ENCODE results near the gene CLMP.

The CLMP gene

DNA sequence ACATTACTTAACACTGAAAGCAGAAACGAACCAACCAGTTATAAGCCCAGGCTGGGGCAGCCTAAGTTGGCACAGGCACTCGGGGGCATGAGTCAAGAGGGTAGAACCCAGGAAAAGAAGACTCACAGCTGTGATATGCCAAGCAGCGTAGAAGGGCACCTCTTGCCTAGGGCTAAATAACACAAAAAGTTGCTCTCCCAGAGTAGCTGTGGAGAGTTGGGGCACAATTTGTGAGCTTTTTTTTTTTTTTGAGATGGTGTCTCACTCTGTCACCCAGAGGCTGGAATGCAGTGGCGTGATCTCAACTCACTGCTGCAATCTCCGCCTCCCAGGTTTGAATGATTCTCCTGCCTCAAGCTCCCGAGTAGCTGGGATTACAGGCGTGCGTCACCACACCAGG is 8.8 kb downstream of the CLMP start:
- no peak for TF ChIP-seq CEBPB (IDR thresholded peaks at IDR 0.05)
- TF ChIP-seq RAD21 (IDR thresholded peaks at IDR 0.05; ENCODE audit: low read depth): no peak
- TF ChIP-seq YY1 (IDR thresholded peaks at IDR 0.05; ENCODE audit: low read depth): no peak
- TF ChIP-seq CREB1 (IDR thresholded peaks at IDR 0.05; ENCODE audit: low read depth): no peak
- no peak for TF ChIP-seq NFIC (IDR thresholded peaks at IDR 0.05)
- TF ChIP-seq, protein P1, sequence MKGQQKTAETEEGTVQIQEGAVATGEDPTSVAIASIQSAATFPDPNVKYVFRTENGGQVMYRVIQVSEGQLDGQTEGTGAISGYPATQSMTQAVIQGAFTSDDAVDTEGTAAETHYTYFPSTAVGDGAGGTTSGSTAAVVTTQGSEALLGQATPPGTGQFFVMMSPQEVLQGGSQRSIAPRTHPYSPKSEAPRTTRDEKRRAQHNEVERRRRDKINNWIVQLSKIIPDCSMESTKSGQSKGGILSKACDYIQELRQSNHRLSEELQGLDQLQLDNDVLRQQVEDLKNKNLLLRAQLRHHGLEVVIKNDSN (IDR thresholded peaks at IDR 0.05): no peak
- no peak for TF ChIP-seq FOXM1 (IDR thresholded peaks at IDR 0.05; ENCODE audit: borderline replicate concordance, low read depth)
- no peak for TF ChIP-seq TEAD4 (IDR thresholded peaks at IDR 0.05)
- no peak for TF ChIP-seq EGR1 (IDR thresholded peaks at IDR 0.05)
- TF ChIP-seq, protein P2, sequence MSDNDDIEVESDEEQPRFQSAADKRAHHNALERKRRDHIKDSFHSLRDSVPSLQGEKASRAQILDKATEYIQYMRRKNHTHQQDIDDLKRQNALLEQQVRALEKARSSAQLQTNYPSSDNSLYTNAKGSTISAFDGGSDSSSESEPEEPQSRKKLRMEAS (IDR thresholded peaks at IDR 0.05): no peak
- no peak for TF ChIP-seq TCF12 (IDR thresholded peaks at IDR 0.05; ENCODE audit: low read depth)
- no peak for TF ChIP-seq ZBTB7A (IDR thresholded peaks at IDR 0.05; ENCODE audit: low read depth)
- TF ChIP-seq, protein P3, sequence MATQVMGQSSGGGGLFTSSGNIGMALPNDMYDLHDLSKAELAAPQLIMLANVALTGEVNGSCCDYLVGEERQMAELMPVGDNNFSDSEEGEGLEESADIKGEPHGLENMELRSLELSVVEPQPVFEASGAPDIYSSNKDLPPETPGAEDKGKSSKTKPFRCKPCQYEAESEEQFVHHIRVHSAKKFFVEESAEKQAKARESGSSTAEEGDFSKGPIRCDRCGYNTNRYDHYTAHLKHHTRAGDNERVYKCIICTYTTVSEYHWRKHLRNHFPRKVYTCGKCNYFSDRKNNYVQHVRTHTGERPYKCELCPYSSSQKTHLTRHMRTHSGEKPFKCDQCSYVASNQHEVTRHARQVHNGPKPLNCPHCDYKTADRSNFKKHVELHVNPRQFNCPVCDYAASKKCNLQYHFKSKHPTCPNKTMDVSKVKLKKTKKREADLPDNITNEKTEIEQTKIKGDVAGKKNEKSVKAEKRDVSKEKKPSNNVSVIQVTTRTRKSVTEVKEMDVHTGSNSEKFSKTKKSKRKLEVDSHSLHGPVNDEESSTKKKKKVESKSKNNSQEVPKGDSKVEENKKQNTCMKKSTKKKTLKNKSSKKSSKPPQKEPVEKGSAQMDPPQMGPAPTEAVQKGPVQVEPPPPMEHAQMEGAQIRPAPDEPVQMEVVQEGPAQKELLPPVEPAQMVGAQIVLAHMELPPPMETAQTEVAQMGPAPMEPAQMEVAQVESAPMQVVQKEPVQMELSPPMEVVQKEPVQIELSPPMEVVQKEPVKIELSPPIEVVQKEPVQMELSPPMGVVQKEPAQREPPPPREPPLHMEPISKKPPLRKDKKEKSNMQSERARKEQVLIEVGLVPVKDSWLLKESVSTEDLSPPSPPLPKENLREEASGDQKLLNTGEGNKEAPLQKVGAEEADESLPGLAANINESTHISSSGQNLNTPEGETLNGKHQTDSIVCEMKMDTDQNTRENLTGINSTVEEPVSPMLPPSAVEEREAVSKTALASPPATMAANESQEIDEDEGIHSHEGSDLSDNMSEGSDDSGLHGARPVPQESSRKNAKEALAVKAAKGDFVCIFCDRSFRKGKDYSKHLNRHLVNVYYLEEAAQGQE (IDR thresholded peaks at IDR 0.05; ENCODE audit: low read depth): no peak
- no peak for TF ChIP-seq TAF1 (IDR thresholded peaks at IDR 0.05; ENCODE audit: low read depth)
- TF ChIP-seq EP300 (IDR thresholded peaks at IDR 0.05; ENCODE audit: borderline replicate concordance): no peak

DNA sequence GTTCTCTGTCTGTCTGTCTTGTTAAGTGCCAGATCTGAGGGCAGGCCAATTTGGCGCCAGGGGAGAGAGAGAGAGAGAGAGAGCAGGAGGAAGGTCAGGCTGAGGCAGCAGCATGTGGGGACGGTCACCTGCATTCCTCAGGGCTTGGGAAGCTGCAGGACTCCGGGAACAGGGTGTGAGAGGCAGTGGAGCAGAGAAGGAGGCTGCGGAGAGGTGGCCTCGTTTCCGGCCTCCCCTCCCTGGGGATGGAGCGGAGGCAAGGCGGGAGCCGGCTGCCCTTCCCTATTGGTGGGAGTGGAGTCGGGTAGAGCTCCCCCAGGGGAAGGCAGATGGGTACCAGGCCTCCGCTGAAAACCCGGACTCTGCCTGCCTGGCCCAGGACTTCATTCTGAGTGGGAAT is 9.7 kb downstream of the CLMP start:
- no peak for TF ChIP-seq TCF12 (IDR thresholded peaks at IDR 0.05; ENCODE audit: low read depth)
- no peak for TF ChIP-seq YY1 (IDR thresholded peaks at IDR 0.05; ENCODE audit: low read depth)
- TF ChIP-seq, protein P3 (IDR thresholded peaks at IDR 0.05; ENCODE audit: low read depth): no peak
- TF ChIP-seq TEAD4 (IDR thresholded peaks at IDR 0.05): no peak

DNA sequence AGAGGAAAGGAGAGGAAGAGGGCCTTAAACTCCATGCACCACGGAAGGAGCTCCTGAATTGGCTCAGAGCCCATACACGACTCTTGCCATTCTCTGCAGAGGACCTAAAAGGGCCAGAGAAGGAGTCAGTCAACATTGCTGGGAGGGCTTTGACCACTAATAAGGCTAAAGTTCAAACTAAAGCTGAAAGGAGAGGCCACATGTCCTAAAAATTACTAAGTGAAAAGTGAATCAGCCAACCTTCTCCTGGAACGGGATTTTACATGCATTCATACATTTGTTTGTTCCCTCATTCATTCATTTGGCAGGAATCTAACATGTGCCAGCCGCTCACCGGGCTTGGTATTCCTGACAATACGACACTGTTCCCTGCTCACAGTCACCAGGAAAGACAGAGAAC is 10.5 kb downstream of the CLMP start:
- TF ChIP-seq ZBTB7A (IDR thresholded peaks at IDR 0.05; ENCODE audit: low read depth) (no peak), EP300 (IDR thresholded peaks at IDR 0.05; ENCODE audit: borderline replicate concordance) (no peak), RAD21 (IDR thresholded peaks at IDR 0.05; ENCODE audit: low read depth) (no peak), TEAD4 (IDR thresholded peaks at IDR 0.05) (no peak), CEBPB (IDR thresholded peaks at IDR 0.05) (no peak), TCF12 (IDR thresholded peaks at IDR 0.05; ENCODE audit: low read depth) (no peak), YY1 (IDR thresholded peaks at IDR 0.05; ENCODE audit: low read depth) (no peak), EGR1 (IDR thresholded peaks at IDR 0.05) (no peak)
- TF ChIP-seq, protein P2 (IDR thresholded peaks at IDR 0.05): no peak
- TF ChIP-seq, protein P1 (IDR thresholded peaks at IDR 0.05): no peak

DNA sequence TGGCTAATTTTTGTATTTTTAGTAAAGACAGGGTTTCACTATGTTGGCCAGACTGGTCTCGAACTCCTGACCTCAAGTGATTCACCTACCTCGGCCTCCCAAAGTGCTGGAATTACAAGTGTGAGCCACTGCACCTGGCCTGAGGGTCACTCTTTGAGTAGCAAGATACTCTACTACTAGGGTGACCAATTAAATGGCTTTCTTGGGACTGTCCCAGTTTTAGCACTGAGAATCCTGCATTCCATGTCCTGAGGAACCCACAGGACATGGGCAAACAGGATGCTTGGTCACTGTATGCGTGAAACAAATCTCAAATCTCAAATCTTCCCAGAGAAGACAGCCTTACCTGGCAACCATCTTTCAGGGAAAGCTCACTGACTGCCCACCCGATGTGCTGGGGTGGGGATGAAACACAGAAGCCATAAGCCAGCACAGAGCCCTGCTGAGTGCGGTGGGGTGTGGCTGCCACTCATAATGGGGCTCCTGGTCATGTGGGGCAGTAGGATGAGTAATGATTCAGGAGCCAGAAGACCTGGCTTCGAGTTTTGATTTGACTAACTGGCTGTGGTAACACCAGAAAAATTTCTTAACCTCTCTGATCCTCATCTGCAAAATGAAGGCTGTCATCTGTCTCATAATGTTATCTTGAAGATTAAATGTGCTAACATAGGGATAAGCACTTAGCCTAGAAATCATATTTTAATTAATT is 11.5 kb downstream of the CLMP start:
- no peak for TF ChIP-seq TEAD4 (IDR thresholded peaks at IDR 0.05)
- TF ChIP-seq EP300 (IDR thresholded peaks at IDR 0.05; ENCODE audit: borderline replicate concordance): no peak
- TF ChIP-seq YY1 (IDR thresholded peaks at IDR 0.05; ENCODE audit: low read depth): no peak
- TF ChIP-seq, protein P3 (IDR thresholded peaks at IDR 0.05; ENCODE audit: low read depth): no peak
- TF ChIP-seq, protein P1 (IDR thresholded peaks at IDR 0.05): no peak
- TF ChIP-seq TAF1 (IDR thresholded peaks at IDR 0.05; ENCODE audit: low read depth): no peak
- TF ChIP-seq CEBPB (IDR thresholded peaks at IDR 0.05): no peak
- TF ChIP-seq, protein P2 (IDR thresholded peaks at IDR 0.05): no peak
- no peak for TF ChIP-seq NFIC (IDR thresholded peaks at IDR 0.05)
- no peak for TF ChIP-seq FOXM1 (IDR thresholded peaks at IDR 0.05; ENCODE audit: borderline replicate concordance, low read depth)
